H1 (cell line): Measurements from ENCODE around the gene SYDE1. TPM values are rescaled to one million over a fixed set of nuclear protein-coding genes. Genes with fewer than 3 reads are reported as not detected.

ENCODE experiments used
- CTCF ChIA-PET: fragments of 300-600 bp; sonication (Branson Sonifier 250); formaldehyde crosslinking; loops from one replicate; lab custom pipeline; 2021; ENCODE audit not compliant: partially characterized antibody; lab: Charles Lee
- POLR2A ChIA-PET: fragments of 300-600 bp; sonication (Branson Sonifier 250); formaldehyde crosslinking; loops from one replicate; lab custom pipeline; 2021; ENCODE audit warnings: inconsistent platforms; ENCODE audit not compliant: partially characterized antibody; lab: Charles Lee
- DNase-seq, 2 experiments: peaks; one replicate each; pipeline versions ENCODE4 v3.0.0 to v3.0.0-alpha.2; 2010 to 2022; ENCODE audit warnings: low spot score in 2 of 2, low read depth in 1 of 2, mixed read lengths in 1 of 2
- FAIRE-seq: peaks from 2 replicates; lab custom pipeline; 2011; peaks lifted over from hg19 to GRCh38; lab: Jason Lieb, UNC
- H2AFZ ChIP-seq: 2 replicates; pipeline ENCODE4 v1.8.1; 2012; ENCODE audit warnings: low read length, inconsistent platforms
- H2AK5ac ChIP-seq: 2 replicates; pipeline ENCODE4 v1.6.1; 2013; ENCODE audit warnings: low read depth, low read length
- H2BK120ac ChIP-seq: replicated peaks from 2 replicates; pipeline ENCODE3; 2013; ENCODE audit warnings: low read depth, low read length, inconsistent platforms
- H2BK12ac ChIP-seq: 2 replicates; pipeline ENCODE4 v1.6.1; 2013; ENCODE audit warnings: low read depth, low read length
- H2BK15ac ChIP-seq: 2 replicates; pipeline ENCODE4 v1.6.1; 2013; ENCODE audit warnings: low read length
- H2BK20ac ChIP-seq: 2 replicates; pipeline ENCODE4 v1.6.1; 2013; ENCODE audit warnings: low read length
- H2BK5ac ChIP-seq: 2 replicates; pipeline ENCODE4 v1.6.1; 2013; ENCODE audit warnings: low read depth, low read length
- H3K14ac ChIP-seq: 2 replicates; pipeline ENCODE4 v1.6.1; 2013; ENCODE audit warnings: inconsistent platforms; ENCODE audit not compliant: insufficient read length
- H3K18ac ChIP-seq: 2 replicates; pipeline ENCODE4 v1.6.1; 2013; ENCODE audit warnings: low read length; ENCODE audit errors: extremely low read depth
- H3K23ac ChIP-seq: 2 replicates; pipeline ENCODE4 v1.6.1; 2013; ENCODE audit warnings: inconsistent platforms; ENCODE audit not compliant: insufficient read length
- H3K23me2 ChIP-seq: 2 replicates; pipeline ENCODE4 v1.6.1; 2013; ENCODE audit warnings: low read depth, low read length
- H3K27ac ChIP-seq: 2 replicates; pipeline ENCODE4 v1.6.1; 2011; ENCODE audit warnings: low read depth, low read length, inconsistent platforms
- H3K27me3 ChIP-seq, 4 experiments: replicated peaks in 1 of 4; 1 replicate in 1 of 4; 2 replicates in 3 of 4; pipeline versions ENCODE4 v1.6.1 to v1.8.1; 2011 to 2013; ENCODE audit warnings: low read length in 3 of 4, mild to moderate bottlenecking in 3 of 4, inconsistent platforms in 2 of 4, mixed read lengths in 2 of 4, moderate library complexity in 1 of 4; ENCODE audit not compliant: control insufficient read depth in 3 of 4, insufficient read depth in 3 of 4; ENCODE audit errors: extremely low read depth in 1 of 4
- H3K36me3 ChIP-seq, 4 experiments: 2 replicates each; pipeline versions ENCODE4 v1.6.1 to v1.8.1; 2011 to 2013; ENCODE audit warnings: mild to moderate bottlenecking in 4 of 4, low read length in 3 of 4, moderate library complexity in 2 of 4, control low read depth in 1 of 4, inconsistent platforms in 1 of 4; ENCODE audit not compliant: insufficient read depth in 4 of 4, control insufficient read depth in 2 of 4
- H3K4ac ChIP-seq: replicated peaks from 2 replicates; pipeline ENCODE3; 2013; ENCODE audit warnings: low read length, low read depth, mixed read lengths, inconsistent platforms; ENCODE audit not compliant: insufficient read length
- H3K4me1 ChIP-seq, 4 experiments: replicated peaks in 1 of 4; 1 replicate in 1 of 4; 2 replicates in 3 of 4; pipeline versions ENCODE4 v1.6.1 to v1.8.1; 2011 to 2013; ENCODE audit warnings: low read length in 3 of 4, inconsistent platforms in 2 of 4, mixed read lengths in 1 of 4; ENCODE audit not compliant: insufficient read depth in 4 of 4, control insufficient read depth in 3 of 4
- H3K4me2 ChIP-seq, 2 experiments: 2 replicates each; pipeline versions ENCODE4 v1.6.1 to v1.8.1; 2011 to 2013; ENCODE audit warnings: low read depth in 2 of 2, low read length in 2 of 2, control low read depth in 1 of 2, inconsistent platforms in 1 of 2, mild to moderate bottlenecking in 1 of 2; ENCODE audit not compliant: insufficient read depth in 1 of 2
- H3K4me3 ChIP-seq, 4 experiments: fragments of 200-600, 300-600 bp in 1 of 4; sonication (generic), shearing (Covaris generic), sonication (Bioruptor Twin) in 1 of 4; 2 replicates each; pipeline versions ENCODE4 v1.5.1 to v1.8.1; 2011 to 2016; ENCODE audit warnings: low read length in 4 of 4, low read depth in 3 of 4, control low read depth in 2 of 4, inconsistent platforms in 2 of 4, mild to moderate bottlenecking in 2 of 4, mixed read lengths in 1 of 4, moderate library complexity in 1 of 4; ENCODE audit not compliant: insufficient read depth in 2 of 4; ENCODE audit errors: extremely low read depth in 1 of 4
- H3K56ac ChIP-seq: replicated peaks from 2 replicates; pipeline ENCODE3; 2013; ENCODE audit warnings: low read depth, mild to moderate bottlenecking, mixed read lengths, low read length, inconsistent platforms; ENCODE audit not compliant: insufficient read length
- H3K79me1 ChIP-seq: 2 replicates; pipeline ENCODE4 v1.6.1; 2013; ENCODE audit warnings: low read depth, low read length, control low read depth
- H3K79me2 ChIP-seq, 2 experiments: 2 replicates each; pipeline versions ENCODE4 v1.6.1 to v1.8.1; 2012 to 2013; ENCODE audit warnings: low read length in 2 of 2, mild to moderate bottlenecking in 2 of 2, inconsistent platforms in 1 of 2; ENCODE audit not compliant: insufficient read depth in 2 of 2, control insufficient read depth in 1 of 2
- H3K9ac ChIP-seq, 4 experiments: replicated peaks in 1 of 4; 1 replicate in 1 of 4; 2 replicates in 3 of 4; pipeline versions ENCODE4 v1.6.1 to v1.8.1; 2011 to 2013; ENCODE audit warnings: low read depth in 3 of 4, low read length in 3 of 4, control low read depth in 2 of 4, mild to moderate bottlenecking in 2 of 4, moderate library complexity in 2 of 4, inconsistent platforms in 1 of 4; ENCODE audit errors: extremely low read depth in 1 of 4
- H3K9me3 ChIP-seq, 2 experiments: 2 replicates each; pipeline versions ENCODE4 v1.6.1 to v1.8.1; 2012 to 2013; ENCODE audit warnings: mild to moderate bottlenecking in 2 of 2, moderate library complexity in 2 of 2, control low read depth in 1 of 2, inconsistent platforms in 1 of 2, low read depth in 1 of 2, low read length in 1 of 2, mixed read lengths in 1 of 2; ENCODE audit not compliant: insufficient read depth in 2 of 2
- H4K20me1 ChIP-seq, 2 experiments: replicated peaks in 1 of 2; 2 replicates each; pipeline versions ENCODE3 to v1.8.1; 2011 to 2013; ENCODE audit warnings: inconsistent platforms in 2 of 2, low read length in 2 of 2, mild to moderate bottlenecking in 1 of 2; ENCODE audit not compliant: insufficient read depth in 2 of 2, control insufficient read depth in 1 of 2
- H4K5ac ChIP-seq: 2 replicates; pipeline ENCODE4 v1.6.1; 2013; ENCODE audit warnings: low read length, low read depth, mixed read lengths, inconsistent platforms; ENCODE audit not compliant: insufficient read length
- H4K8ac ChIP-seq: 2 replicates; pipeline ENCODE4 v1.8.0; 2013; ENCODE audit warnings: mild to moderate bottlenecking, moderate library complexity, low read length, inconsistent platforms; ENCODE audit not compliant: insufficient read depth; ENCODE audit errors: extremely low read depth
- H4K91ac ChIP-seq: replicated peaks from 2 replicates; pipeline ENCODE3; 2013; ENCODE audit warnings: low read length, mixed read lengths, inconsistent platforms; ENCODE audit not compliant: insufficient read length
- BCL11A ChIP-seq, 2 experiments: IDR thresholded peaks; one replicate each; pipeline ENCODE4 v1.6.1; 2011; ENCODE audit warnings: low read depth in 2 of 2, low read length in 2 of 2, mild to moderate bottlenecking in 2 of 2
- CBX8 ChIP-seq: fragments of 300-800, 300-1000 bp; sonication (generic); IDR thresholded peaks from 2 replicates; pipeline ENCODE4 v1.7.1; 2016; ENCODE audit warnings: low read depth, low read length, borderline replicate concordance
- EGR1 ChIP-seq: IDR thresholded peaks from 2 replicates; pipeline ENCODE4 v1.6.1; 2011; ENCODE audit warnings: low read depth, low read length, borderline replicate concordance
- JUN ChIP-seq: IDR thresholded peaks from 2 replicates; pipeline ENCODE4 v1.6.1; 2011; ENCODE audit warnings: low read depth, mild to moderate bottlenecking, improper control_type of control experiment, low read length
- RNF2 ChIP-seq: fragments of 200-900, 300-1000 bp; sonication (generic); IDR thresholded peaks from 2 replicates; pipeline ENCODE4 v1.7.1; 2016; ENCODE audit warnings: borderline replicate concordance, low read depth, mild to moderate bottlenecking, antibody characterized with exemption, low read length; ENCODE audit not compliant: poor library complexity, severe bottlenecking; ENCODE audit errors: missing control alignments
- SP2 ChIP-seq: IDR thresholded peaks from 2 replicates; pipeline ENCODE4 v1.6.1; 2012; ENCODE audit warnings: mild to moderate bottlenecking, low read length, inconsistent platforms
- SUZ12 ChIP-seq: fragments of 200-600 bp; sonication (generic); IDR thresholded peaks from 2 replicates; pipeline ENCODE4 v1.6.1; 2012; ENCODE audit warnings: mild to moderate bottlenecking, inconsistent platforms, low read length, moderate library complexity, mixed read lengths
- TAF7 ChIP-seq: optimal IDR thresholded peaks from 2 replicates; pipeline ENCODE3; 2011; ENCODE audit warnings: low read depth, mild to moderate bottlenecking, inconsistent platforms, low read length, moderate library complexity, borderline replicate concordance
- WGBS, 2 experiments: shearing (Covaris generic) in 1 of 2; methylation state at CpG; one replicate each; pipeline versions ENCODE4 v1.1.6 to v1.1.7; 2013 to 2015; ENCODE audit warnings: low lambda C conversion rate in 2 of 2, mixed read lengths in 2 of 2, inconsistent platforms in 1 of 2, low coverage in 1 of 2, missing lambda C conversion rate in 1 of 2; ENCODE audit not compliant: insufficient replicate concordance in 2 of 2, insufficient coverage in 1 of 2, insufficient read length in 1 of 2; ENCODE audit errors: extremely low coverage in 1 of 2, missing lambda C conversion rate in 1 of 2; 5-methylcytosine and 5-hydroxymethylcytosine counted together
- polyA plus RNA-seq, 7 experiments: library from polyadenylated mRNA; depleted of rRNA in 3 of 7; stranded (reverse) in 5 of 7; unstranded in 2 of 7; fragments of >200 nt in 5 of 7; fragments of 200-250 nt in 2 of 7; gene quantifications; 1 replicate in 5 of 7; 2 replicates in 1 of 7; 4 replicates in 1 of 7; pipeline versions ENCODE4 v1.2.1 to v1.2.3, GENCODE V29; 2011 to 2013; ENCODE audit warnings: missing spikeins in 2 of 7, mixed read lengths in 2 of 7
- total RNA-seq: library from RNA; stranded (reverse); fragmentation: NEBNext Ultra II Directional; extraction: Animal tissue kit (Norgen Biotek cat#: 25700); gene quantifications from 2 replicates; pipeline ENCODE4 v1.2.1, GENCODE V29; 2021
- TF ChIP-seq, protein P1 (sequence below), 3 experiments: IDR thresholded peaks; 1 replicate in 2 of 3; 2 replicates in 1 of 3; pipeline versions ENCODE4 v1.5.1 to v1.6.1; 2011; ENCODE audit warnings: low read length in 3 of 3, mild to moderate bottlenecking in 3 of 3, inconsistent platforms in 2 of 3, low read depth in 1 of 3, moderate library complexity in 1 of 3; ENCODE audit not compliant: insufficient read depth in 1 of 3; ENCODE audit errors: control extremely low read depth in 1 of 3
- TF ChIP-seq, protein P2 (sequence below): IDR thresholded peaks from 2 replicates; pipeline ENCODE4 v1.6.1; 2011; ENCODE audit warnings: low read length, improper control_type of control experiment

Gene SYDE1
- total and polyA plus RNA-seq, 2 of the 8 experiments (the other 6 are each of a cell fraction or from before 2014, with no cell fraction given), result 12.0 to 16.8 TPM

DNA sequence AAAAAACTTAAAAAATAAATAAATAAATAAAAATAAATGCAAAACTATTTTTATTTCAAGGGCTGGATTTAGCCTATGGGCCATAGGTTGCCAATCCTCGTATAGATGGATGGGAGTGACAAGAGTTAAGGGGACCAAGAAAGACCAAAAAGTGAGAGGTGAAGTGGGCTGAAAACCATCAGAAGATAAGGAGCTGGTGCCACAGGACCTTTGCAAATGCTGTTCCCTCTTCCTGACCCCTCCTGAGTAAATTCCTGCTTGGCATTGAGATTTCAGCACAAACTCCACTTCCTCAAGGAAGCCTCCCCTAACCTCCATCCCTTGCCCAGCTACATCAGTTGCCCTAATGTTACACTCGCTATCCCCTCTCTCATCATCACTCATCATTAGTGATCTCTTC lies 14.2 kb upstream of the SYDE1 start:
- CTCF ChIA-PET, result interaction anchor here (0.9 to 5.6 kb wide), 17 partner anchors 9 to 365 kb away, joined by 3 to 42 read pairs (median 6); partner anchors contain the start of gene OR1I1
- WGBS, 2 experiments, result 90% methylated on average over 2 of the region's 2 CpGs; no CpG with 5 or more reads in 1 of the 2 experiments
- TF ChIP-seq JUN (no peak), RNF2 (no peak), SP2 (no peak), TAF7 (no peak), CBX8 (no peak), SUZ12 (no peak), BCL11A (IDR thresholded peaks at IDR 0.05; ENCODE audit: low read depth in 2 of 2, low read length in 2 of 2) (no peak), EGR1 (no peak)
- TF ChIP-seq, protein P1, sequence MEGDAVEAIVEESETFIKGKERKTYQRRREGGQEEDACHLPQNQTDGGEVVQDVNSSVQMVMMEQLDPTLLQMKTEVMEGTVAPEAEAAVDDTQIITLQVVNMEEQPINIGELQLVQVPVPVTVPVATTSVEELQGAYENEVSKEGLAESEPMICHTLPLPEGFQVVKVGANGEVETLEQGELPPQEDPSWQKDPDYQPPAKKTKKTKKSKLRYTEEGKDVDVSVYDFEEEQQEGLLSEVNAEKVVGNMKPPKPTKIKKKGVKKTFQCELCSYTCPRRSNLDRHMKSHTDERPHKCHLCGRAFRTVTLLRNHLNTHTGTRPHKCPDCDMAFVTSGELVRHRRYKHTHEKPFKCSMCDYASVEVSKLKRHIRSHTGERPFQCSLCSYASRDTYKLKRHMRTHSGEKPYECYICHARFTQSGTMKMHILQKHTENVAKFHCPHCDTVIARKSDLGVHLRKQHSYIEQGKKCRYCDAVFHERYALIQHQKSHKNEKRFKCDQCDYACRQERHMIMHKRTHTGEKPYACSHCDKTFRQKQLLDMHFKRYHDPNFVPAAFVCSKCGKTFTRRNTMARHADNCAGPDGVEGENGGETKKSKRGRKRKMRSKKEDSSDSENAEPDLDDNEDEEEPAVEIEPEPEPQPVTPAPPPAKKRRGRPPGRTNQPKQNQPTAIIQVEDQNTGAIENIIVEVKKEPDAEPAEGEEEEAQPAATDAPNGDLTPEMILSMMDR (IDR thresholded peaks at IDR 0.05; ENCODE audit: control extremely low read depth in 1 of 3, insufficient read depth in 1 of 3, low read depth in 1 of 3, low read length in 3 of 3), result no peak
- TF ChIP-seq, protein P2, sequence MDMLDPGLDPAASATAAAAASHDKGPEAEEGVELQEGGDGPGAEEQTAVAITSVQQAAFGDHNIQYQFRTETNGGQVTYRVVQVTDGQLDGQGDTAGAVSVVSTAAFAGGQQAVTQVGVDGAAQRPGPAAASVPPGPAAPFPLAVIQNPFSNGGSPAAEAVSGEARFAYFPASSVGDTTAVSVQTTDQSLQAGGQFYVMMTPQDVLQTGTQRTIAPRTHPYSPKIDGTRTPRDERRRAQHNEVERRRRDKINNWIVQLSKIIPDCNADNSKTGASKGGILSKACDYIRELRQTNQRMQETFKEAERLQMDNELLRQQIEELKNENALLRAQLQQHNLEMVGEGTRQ, result no peak

More for the DNA sequence above, 14.2 kb upstream of the SYDE1 start:
- no peak overlapping the region for H2BK120ac ChIP-seq
- no peaks in the 10 kb centered on the region for H3K27me3 ChIP-seq
- no peak overlapping the region for H3K4me3 ChIP-seq
- no peak overlapping the region for H2BK12ac ChIP-seq
- no peak overlapping the region for H4K91ac ChIP-seq
- no peaks in the 10 kb centered on the region for H3K23me2 ChIP-seq
- H3K4ac ChIP-seq, result no peak overlapping the region
- FAIRE-seq, result no peak
- H3K23ac ChIP-seq, result no peak overlapping the region
- no peak overlapping the region for H3K4me2 ChIP-seq
- H3K79me1 ChIP-seq, result no peaks in the 10 kb centered on the region
- H2AFZ ChIP-seq, result no peak overlapping the region
- no peaks in the 10 kb centered on the region for H3K36me3 ChIP-seq
- no peak for DNase-seq
- POLR2A ChIA-PET, result interaction anchor here (1.1 to 1.3 kb wide), 3 partner anchors 9 to 359 kb away, joined by 3 to 4 read pairs (median 3); no protein-coding TSS in a partner anchor
- H3K27ac ChIP-seq, result no peak overlapping the region
- H3K79me2 ChIP-seq, result no peaks in the 10 kb centered on the region
- no peak overlapping the region for H4K8ac ChIP-seq
- H3K56ac ChIP-seq, result no peak overlapping the region
- no peaks in the 10 kb centered on the region for H3K9me3 ChIP-seq
- H4K5ac ChIP-seq, result no peak overlapping the region
- H2BK20ac ChIP-seq, result no peak overlapping the region
- H2AK5ac ChIP-seq, result no peak overlapping the region
- H3K14ac ChIP-seq, result no peak overlapping the region
- no peak overlapping the region for H3K9ac ChIP-seq
- no peaks in the 10 kb centered on the region for H3K4me1 ChIP-seq
- no peak overlapping the region for H2BK15ac ChIP-seq
- no peak overlapping the region for H3K18ac ChIP-seq
- H2BK5ac ChIP-seq, result no peak overlapping the region
- no peaks in the 10 kb centered on the region for H4K20me1 ChIP-seq
